KMS-11 (cell line): ENCODE data around the gene SMARCC1.

Experiments
- H2AFZ ChIP-seq: fragments of 200-600 bp; sonication (generic); 2 replicates; pipeline ENCODE4 v1.6.1; 2016; ENCODE audit warnings: antibody characterized with exemption, mixed run types, low read depth
- H3K27ac ChIP-seq: fragments of 200-600 bp; sonication (generic); 2 replicates; pipeline ENCODE4 v1.6.1; 2016; ENCODE audit warnings: mild to moderate bottlenecking, mixed run types
- H3K27me3 ChIP-seq: fragments of 200-600 bp; sonication (generic); 2 replicates; pipeline ENCODE4 v1.6.1; 2017; ENCODE audit warnings: mild to moderate bottlenecking, low read depth, mixed run types, moderate library complexity; ENCODE audit not compliant: insufficient read depth
- H3K36me3 ChIP-seq: fragments of 200-600 bp; sonication (generic); 2 replicates; pipeline ENCODE4 v1.6.1; 2017; ENCODE audit warnings: mild to moderate bottlenecking, mixed run types; ENCODE audit not compliant: insufficient read depth
- H3K4me1 ChIP-seq: fragments of 200-600 bp; sonication (generic); 2 replicates; pipeline ENCODE4 v1.6.1; 2016; ENCODE audit warnings: mild to moderate bottlenecking, low read depth, mixed run types; ENCODE audit not compliant: poor library complexity, severe bottlenecking
- H3K4me2 ChIP-seq: fragments of 200-600 bp; sonication (generic); 2 replicates; pipeline ENCODE4 v1.7.0; 2016; ENCODE audit warnings: mild to moderate bottlenecking, mixed run types
- H3K4me3 ChIP-seq: fragments of 200-600 bp; sonication (generic); IDR thresholded peaks from 2 replicates; pipeline ENCODE4 v1.6.1; 2017; ENCODE audit warnings: low read depth, low read length, mixed read lengths; ENCODE audit not compliant: insufficient read depth
- H3K79me2 ChIP-seq: fragments of 200-600 bp; sonication (generic); 2 replicates; pipeline ENCODE4 v1.6.1; 2016; ENCODE audit warnings: low read depth, mixed run types; ENCODE audit not compliant: insufficient read depth
- H3K9ac ChIP-seq: fragments of 200-600 bp; sonication (generic); 2 replicates; pipeline ENCODE4 v1.6.1; 2016; ENCODE audit warnings: mild to moderate bottlenecking, mixed run types
- H4K20me1 ChIP-seq: fragments of 200-600 bp; sonication (generic); 2 replicates; pipeline ENCODE4 v1.6.1; 2016; ENCODE audit warnings: mild to moderate bottlenecking, mixed run types; ENCODE audit not compliant: insufficient read depth
- CTCF ChIP-seq: fragments of 200-600 bp; sonication (generic); conservative IDR thresholded peaks from 2 replicates; pipeline ENCODE4 v1.6.1; 2017; ENCODE audit warnings: low read depth, mild to moderate bottlenecking, antibody characterized with exemption, low read length, moderate library complexity, mixed read lengths

SMARCC1 gene

GRCh38 chr3:47577583-47578118 lies 204.0 kb downstream of the SMARCC1 start:
- no peak overlapping the region for H2AFZ ChIP-seq
- H3K4me3 ChIP-seq, result no peak overlapping the region
- no peak overlapping the region for H3K27ac ChIP-seq

GRCh38 chr3:47573190-47574172 lies 208.2 kb downstream of the SMARCC1 start:
- Histone ChIP-seq H3K4me2 (no peak overlapping the region), H3K4me3 (no peak overlapping the region), H3K79me2 (no peaks in the 10 kb centered on the region), H4K20me1 (no peaks in the 10 kb centered on the region), H3K27ac (no peak overlapping the region), H3K9ac (no peak overlapping the region), H3K4me1 (no peaks in the 10 kb centered on the region), H2AFZ (no peak overlapping the region), H3K36me3 (no peaks in the 10 kb centered on the region), H3K27me3 (no peaks in the 10 kb centered on the region)
- TF ChIP-seq CTCF, result no peak

More at GRCh38 chr3:47577583-47578118, 204.0 kb downstream of the SMARCC1 start:
- H3K27me3 ChIP-seq, result peaks cover 7% of the 10 kb centered on the region; the same call in 1 of the 2 replicates
- no peaks in the 10 kb centered on the region for H3K4me1 ChIP-seq
- H3K36me3 ChIP-seq, result no peaks in the 10 kb centered on the region
- no peak overlapping the region for H3K9ac ChIP-seq
- TF ChIP-seq CTCF, result no peak
- no peaks in the 10 kb centered on the region for H3K79me2 ChIP-seq
- no peaks in the 10 kb centered on the region for H4K20me1 ChIP-seq
- H3K4me2 ChIP-seq, result no peak overlapping the region

- H3K27ac ChIP-seq, result no peak overlapping the region
- H3K4me1 ChIP-seq, result no peaks in the 10 kb centered on the region
- no peaks in the 10 kb centered on the region for H3K36me3 ChIP-seq
- no peaks in the 10 kb centered on the region for H4K20me1 ChIP-seq
- no peaks in the 10 kb centered on the region for H3K27me3 ChIP-seq
- no peaks in the 10 kb centered on the region for H3K79me2 ChIP-seq
- H3K4me3 ChIP-seq, result no peak overlapping the region
- no peak overlapping the region for H3K9ac ChIP-seq
- no peak overlapping the region for H2AFZ ChIP-seq
- no peak overlapping the region for H3K4me2 ChIP-seq
- no peak for TF ChIP-seq CTCF
Measured at GRCh38 chr3:47571391-47572175, 210.1 kb downstream of the SMARCC1 start.

GRCh38 chr3:47568901-47569300 lies 212.8 kb downstream of the SMARCC1 start:
- Histone ChIP-seq H3K79me2 (no peaks in the 10 kb centered on the region), H3K36me3 (no peaks in the 10 kb centered on the region), H3K27ac (no peak overlapping the region), H3K27me3 (no peaks in the 10 kb centered on the region), H4K20me1 (no peaks in the 10 kb centered on the region), H3K4me3 (no peak overlapping the region), H3K4me2 (no peak overlapping the region), H3K9ac (no peak overlapping the region), H3K4me1 (no peaks in the 10 kb centered on the region), H2AFZ (no peak overlapping the region)
- no peak for TF ChIP-seq CTCF
